HG02885 (cell line): ENCODE measurements around the gene XAF1.
"Not testable (repeated sequence)": the region's sequence is repeated elsewhere in the genome, so short reads cannot be mapped to it uniquely, and the experiment has no call there.

Experiments used
- ATAC-seq: cut with Tn5 transposase; IDR thresholded peaks from one replicate; pipeline ENCODE4 v1.9.1; 2021; ENCODE audit warnings: mild to moderate bottlenecking; ENCODE audit not compliant: unreplicated experiment, poor library complexity

The XAF1 gene

DNA sequence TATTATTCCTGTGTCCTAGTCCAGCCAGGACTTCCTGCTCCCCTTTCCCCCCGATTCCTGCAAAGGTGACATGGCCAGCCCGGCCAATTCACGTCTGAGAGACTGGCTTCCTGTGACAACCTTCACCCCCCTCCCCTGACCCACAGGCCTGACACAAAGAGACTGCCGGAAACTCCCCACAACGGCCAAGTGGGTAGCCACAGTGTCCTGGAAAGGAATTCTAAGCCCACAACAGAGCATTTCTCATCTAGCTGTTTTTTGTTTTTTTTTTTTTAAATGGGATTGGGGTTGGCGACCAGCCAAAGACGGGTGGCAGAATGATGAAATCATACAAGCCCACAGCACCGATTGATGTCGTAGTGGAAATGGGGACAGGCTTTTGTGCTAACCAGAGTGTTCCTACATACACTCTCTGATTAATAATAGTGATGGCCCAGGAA is 2.8 kb upstream of the XAF1 start:
- ATAC-seq: no peak

DNA sequence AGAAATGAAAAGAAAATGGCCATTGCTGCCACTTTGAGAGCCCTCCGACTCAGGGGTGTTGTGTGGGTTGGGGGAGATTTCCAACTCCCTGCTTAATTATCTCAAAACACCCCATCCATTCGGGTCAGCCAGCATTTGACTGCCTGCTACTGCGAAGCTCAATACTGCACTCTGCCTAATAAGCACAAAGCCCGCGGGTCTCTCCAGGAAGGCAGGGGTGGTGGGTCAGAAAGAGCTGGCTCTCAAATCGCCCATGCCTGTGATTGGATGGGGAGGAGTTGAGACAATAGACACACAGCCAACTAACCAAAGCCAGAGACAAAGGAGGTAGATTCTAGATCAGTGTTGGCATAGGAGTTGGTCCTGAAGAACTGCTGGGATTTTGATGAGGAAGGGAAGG is 2.3 kb upstream of the XAF1 start:
- ATAC-seq: no peak

- no peak for ATAC-seq
Measured at GRCh38 chr17:6755281-6755680, 565 bp upstream of the XAF1 start.

GRCh38 chr17:6756425-6757031 is 682 bp downstream of the XAF1 start:
- no peak for ATAC-seq

- no peak for ATAC-seq
Measured at GRCh38 chr17:6757747-6758146, 1.9 kb downstream of the XAF1 start.

GRCh38 chr17:6761779-6762178 is 5.9 kb downstream of the XAF1 start:
- no peak for ATAC-seq

GRCh38 chr17:6768447-6768846 is 12.6 kb downstream of the XAF1 start:
- no peak for ATAC-seq

GRCh38 chr17:6772016-6772415 is 16.2 kb downstream of the XAF1 start:
- no peak for ATAC-seq

- ATAC-seq: not testable (repeated sequence)
Measured at GRCh38 chr17:6774906-6775305, 19.1 kb downstream of the XAF1 start.

- ATAC-seq: no peak
Measured at GRCh38 chr17:6775871-6776405, 20.1 kb downstream of the XAF1 start, which contains the start of gene FBXO39. FBXO39 (plus strand) TSS chr17:6776215; CDS start chr17:6779869, 3,654 bp downstream.

DNA sequence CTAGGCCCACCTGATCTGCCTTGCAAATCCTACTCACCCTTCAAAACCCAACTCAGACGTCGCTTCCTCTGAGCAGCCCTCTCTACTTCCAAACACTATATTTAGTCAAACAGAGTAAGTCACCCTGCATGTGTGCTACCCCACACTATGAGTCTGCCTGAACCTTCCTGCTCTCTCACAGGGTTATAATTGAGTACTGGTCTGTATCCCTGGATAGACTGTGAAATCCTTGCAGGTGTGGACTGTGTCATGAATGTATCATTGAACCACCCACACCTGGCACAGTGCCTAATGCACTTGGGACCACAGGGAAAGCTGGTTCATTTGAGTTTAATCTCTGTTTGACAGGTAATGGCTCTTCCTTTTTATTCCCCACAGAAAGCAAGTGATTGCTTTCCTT is 23.6 kb downstream of the XAF1 start:
- no peak for ATAC-seq

- no peak for ATAC-seq
Measured at GRCh38 chr17:6780001-6780400, 24.2 kb downstream of the XAF1 start.

DNA sequence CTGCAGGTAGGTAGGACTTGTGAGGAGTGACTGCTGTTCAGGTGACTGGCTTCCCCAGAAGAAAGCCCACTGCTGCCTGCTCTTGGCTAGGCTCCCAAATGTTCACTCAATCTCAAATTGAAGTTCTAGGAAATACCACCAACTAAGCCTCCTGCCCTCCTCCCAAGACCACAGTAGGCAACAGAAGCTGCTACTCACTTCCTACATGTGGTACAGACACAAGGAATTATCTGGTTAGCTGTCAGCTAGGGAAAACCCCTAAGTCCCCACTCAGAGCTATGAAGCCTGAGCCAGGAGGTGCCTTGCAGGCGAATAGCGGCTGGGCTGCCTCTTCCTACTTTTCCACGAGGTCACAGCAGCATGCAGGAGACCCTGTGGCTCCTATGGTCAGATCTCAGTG is 25.0 kb downstream of the XAF1 start:
- ATAC-seq: no peak

DNA sequence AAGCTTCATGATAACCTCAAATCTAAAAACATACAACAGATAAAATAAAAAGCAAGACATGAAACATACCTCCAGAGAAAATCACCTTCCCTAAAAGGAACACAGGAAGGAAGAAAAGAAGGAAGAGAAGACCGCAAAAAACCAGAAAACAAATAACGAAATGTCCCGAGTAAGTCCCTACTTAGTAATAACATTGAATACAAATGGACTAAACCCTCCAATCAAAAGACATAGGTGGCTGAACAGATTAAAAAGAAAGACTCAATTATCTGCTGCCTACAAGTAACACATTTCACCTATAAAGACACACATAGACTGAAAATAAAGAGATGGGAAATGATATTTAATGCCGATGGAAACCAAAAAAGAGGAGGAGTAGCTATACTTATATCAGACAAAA is 26.4 kb downstream of the XAF1 start:
- no peak for ATAC-seq

DNA sequence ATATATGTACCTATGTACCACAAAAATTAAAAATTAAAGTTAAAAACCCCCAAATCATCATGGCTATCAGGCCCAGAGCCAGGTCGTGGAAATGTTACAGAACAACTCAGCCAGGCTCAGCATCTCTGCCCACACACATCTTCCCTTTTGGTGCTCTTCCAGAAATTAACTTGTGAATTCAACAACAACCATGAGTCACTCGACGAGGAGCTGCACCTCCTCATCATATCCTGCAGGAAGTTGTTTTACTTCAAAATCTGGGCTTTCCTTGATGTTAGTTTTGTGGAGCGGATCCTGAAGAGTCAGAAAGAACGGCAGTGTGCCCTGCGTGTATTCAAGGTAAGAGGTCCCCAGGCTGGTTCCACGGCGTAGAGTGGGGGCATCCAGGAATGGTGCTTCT is 30.8 kb downstream of the XAF1 start:
- ATAC-seq: no peak

DNA sequence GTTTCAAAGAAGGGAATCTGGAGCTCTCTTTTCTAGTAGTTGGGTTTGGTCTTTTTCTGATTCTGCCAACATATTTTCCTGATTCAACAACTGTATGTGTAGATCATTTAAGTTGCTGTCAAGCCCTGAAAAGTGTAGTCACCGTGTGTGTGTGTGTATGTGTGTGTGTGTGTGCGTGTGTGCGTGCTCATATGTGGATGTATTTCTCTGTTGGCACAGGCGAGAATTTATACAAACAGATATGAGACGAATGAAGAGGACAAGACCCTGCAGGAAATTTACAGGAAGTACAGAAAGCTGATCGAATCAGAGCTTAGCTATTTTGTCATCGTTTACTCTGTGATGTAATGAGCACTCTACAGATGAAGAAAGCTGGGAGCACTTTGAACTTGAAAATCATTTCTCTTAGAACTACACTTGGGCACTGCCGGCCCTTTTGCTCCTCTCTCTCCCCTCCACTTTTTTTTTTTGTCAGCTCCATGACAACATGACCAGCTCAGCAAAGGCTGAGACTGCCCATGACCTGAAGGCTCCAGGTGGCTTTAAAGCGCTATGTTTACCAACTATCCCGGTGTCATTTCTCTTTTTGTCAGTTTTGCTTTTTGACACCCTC is 31.3 kb downstream of the XAF1 start:
- ATAC-seq: no peak

DNA sequence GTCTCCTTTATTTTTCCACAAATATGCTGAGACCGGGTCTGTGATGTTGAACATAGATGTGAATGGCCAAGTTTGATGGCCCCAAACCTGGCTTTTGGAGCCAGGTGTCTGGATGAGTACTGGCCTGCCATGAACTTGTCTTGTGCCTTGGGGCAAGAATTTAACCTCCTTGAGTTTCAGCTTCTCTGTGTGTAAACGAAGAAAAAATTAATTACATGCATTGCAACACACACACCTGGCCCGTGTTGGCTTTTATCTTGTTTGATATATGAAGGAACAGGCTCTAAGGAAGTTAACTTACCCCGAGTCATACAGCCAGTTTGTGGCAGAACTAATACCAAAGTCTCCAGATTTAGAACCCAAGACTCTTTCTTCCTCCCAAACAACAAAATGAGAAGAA is 33.3 kb downstream of the XAF1 start:
- ATAC-seq: no peak

DNA sequence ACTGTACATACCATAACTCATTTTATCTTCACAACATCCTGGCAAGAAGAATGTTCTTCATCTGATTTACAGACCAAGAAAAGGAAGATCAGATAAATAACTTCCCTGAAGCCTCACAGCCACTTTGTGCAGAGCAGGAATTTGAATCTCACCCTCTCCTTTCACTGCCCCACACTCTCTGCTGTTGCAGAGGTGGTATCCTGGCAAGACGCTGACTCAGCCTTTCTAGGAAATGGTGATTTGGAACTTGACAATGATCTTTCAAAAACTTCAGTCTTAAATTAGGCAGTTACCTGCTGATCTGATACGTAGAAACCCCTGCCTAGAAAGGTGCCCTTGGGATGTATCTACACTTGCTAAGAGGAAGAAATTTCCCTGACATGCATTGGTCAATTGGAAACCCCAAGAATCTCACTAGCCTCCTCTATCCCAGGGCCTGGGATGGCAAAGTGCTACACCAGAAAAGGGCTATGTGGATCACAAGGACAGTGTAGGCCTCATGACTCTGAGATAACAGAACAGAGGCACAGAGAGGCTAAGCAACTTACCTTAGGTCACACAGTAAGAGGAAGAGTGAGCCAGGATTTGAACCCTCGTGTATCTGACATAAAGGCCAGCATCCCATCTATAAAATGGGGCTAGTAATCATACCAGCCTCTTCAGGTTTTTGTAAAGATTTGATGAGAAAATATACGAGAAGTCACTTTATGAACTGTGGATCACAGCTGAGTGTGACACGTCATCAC is 38.1 kb downstream of the XAF1 start:
- no peak for ATAC-seq

- ATAC-seq: no peak
Measured at GRCh38 chr17:6796017-6796886, 40.4 kb downstream of the XAF1 start.

GRCh38 chr17:6796887-6797490 is 41.1 kb downstream of the XAF1 start:
- no peak for ATAC-seq
